Keratinocyte (primary cell): ENCODE measurements around the gene LINGO1.

ENCODE experiments used
- EZH2 ChIP-seq: IDR thresholded peaks from one replicate; pipeline ENCODE4 v1.6.1; 2012; ENCODE audit warnings: inconsistent platforms, mild to moderate bottlenecking, low read length, moderate library complexity
- TF ChIP-seq, protein P1 (sequence below), 3 experiments: IDR thresholded peaks in 1 of 3; conservative IDR thresholded peaks in 1 of 3; optimal IDR thresholded peaks in 1 of 3; 2 replicates in 2 of 3; 3 replicates in 1 of 3; pipeline versions ENCODE3 to v1.5.1; 2011; ENCODE audit warnings: low read length in 3 of 3, mild to moderate bottlenecking in 3 of 3, moderate library complexity in 2 of 3, control low read depth in 1 of 3, inconsistent platforms in 1 of 3; ENCODE audit not compliant: insufficient read depth in 2 of 3; ENCODE audit errors: extremely low read depth in 1 of 3

GRCh38 chr15:77645602-77646001 is 12.9 kb upstream of the LINGO1 start:
- TF ChIP-seq, protein P1, sequence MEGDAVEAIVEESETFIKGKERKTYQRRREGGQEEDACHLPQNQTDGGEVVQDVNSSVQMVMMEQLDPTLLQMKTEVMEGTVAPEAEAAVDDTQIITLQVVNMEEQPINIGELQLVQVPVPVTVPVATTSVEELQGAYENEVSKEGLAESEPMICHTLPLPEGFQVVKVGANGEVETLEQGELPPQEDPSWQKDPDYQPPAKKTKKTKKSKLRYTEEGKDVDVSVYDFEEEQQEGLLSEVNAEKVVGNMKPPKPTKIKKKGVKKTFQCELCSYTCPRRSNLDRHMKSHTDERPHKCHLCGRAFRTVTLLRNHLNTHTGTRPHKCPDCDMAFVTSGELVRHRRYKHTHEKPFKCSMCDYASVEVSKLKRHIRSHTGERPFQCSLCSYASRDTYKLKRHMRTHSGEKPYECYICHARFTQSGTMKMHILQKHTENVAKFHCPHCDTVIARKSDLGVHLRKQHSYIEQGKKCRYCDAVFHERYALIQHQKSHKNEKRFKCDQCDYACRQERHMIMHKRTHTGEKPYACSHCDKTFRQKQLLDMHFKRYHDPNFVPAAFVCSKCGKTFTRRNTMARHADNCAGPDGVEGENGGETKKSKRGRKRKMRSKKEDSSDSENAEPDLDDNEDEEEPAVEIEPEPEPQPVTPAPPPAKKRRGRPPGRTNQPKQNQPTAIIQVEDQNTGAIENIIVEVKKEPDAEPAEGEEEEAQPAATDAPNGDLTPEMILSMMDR (optimal IDR thresholded peaks at IDR 0.05 in 1 of 3, IDR thresholded peaks at IDR 0.05 in 1 of 3, conservative IDR thresholded peaks at IDR 0.05 in 1 of 3; ENCODE audit: extremely low read depth in 1 of 3, insufficient read depth in 2 of 3, low read length in 3 of 3), result no peak
- TF ChIP-seq EZH2, result no peak
